ENCODE measurements around the gene DCDC2. TPM values are rescaled to one million over a fixed set of nuclear protein-coding genes. Genes with fewer than 3 reads are reported as not detected.

Gene DCDC2
- total RNA-seq, 1 donor from 2014 or later = not detected

- no peak for DNase-seq
- no peak overlapping the region for H3K27ac Mint-ChIP-seq (ENCODE audit: unreplicated experiment)
- no peak overlapping the region for H3K4me3 Mint-ChIP-seq (ENCODE audit: unreplicated experiment)
- no peak for TF ChIP-seq CTCF (IDR thresholded peaks at IDR 0.05; ENCODE audit: partially characterized antibody, unreplicated experiment)
- no peaks in the 10 kb centered on the region for H3K36me3 Mint-ChIP-seq (ENCODE audit: unreplicated experiment)
- no peaks in the 10 kb centered on the region for H3K27me3 Mint-ChIP-seq (ENCODE audit: unreplicated experiment)
- no peaks in the 10 kb centered on the region for H3K9me3 Mint-ChIP-seq (ENCODE audit: unreplicated experiment)
- no peaks in the 10 kb centered on the region for H3K4me1 Mint-ChIP-seq (ENCODE audit: low read depth, unreplicated experiment)
Measured at GRCh38 chr6:24330137-24330732, 27.6 kb downstream of the DCDC2 start.

GRCh38 chr6:24329451-24329850 is 28.4 kb downstream of the DCDC2 start:
- H3K27me3 Mint-ChIP-seq (ENCODE audit: unreplicated experiment) = no peaks in the 10 kb centered on the region

GRCh38 chr6:24329022-24329421 is 28.8 kb downstream of the DCDC2 start:
- no peaks in the 10 kb centered on the region for H3K9me3 Mint-ChIP-seq (ENCODE audit: unreplicated experiment)
- H3K36me3 Mint-ChIP-seq (ENCODE audit: unreplicated experiment) = no peaks in the 10 kb centered on the region
- no peak overlapping the region for H3K4me3 Mint-ChIP-seq (ENCODE audit: unreplicated experiment)
- no peak for DNase-seq
- TF ChIP-seq CTCF (IDR thresholded peaks at IDR 0.05; ENCODE audit: partially characterized antibody, unreplicated experiment) = no peak
- H3K27me3 Mint-ChIP-seq (ENCODE audit: unreplicated experiment) = no peaks in the 10 kb centered on the region
- H3K4me1 Mint-ChIP-seq (ENCODE audit: low read depth, unreplicated experiment) = no peaks in the 10 kb centered on the region
- no peak overlapping the region for H3K27ac Mint-ChIP-seq (ENCODE audit: unreplicated experiment)

More at GRCh38 chr6:24329451-24329850, 28.4 kb downstream of the DCDC2 start:
- H3K27ac Mint-ChIP-seq (ENCODE audit: unreplicated experiment) = no peak overlapping the region
- no peak overlapping the region for H3K4me3 Mint-ChIP-seq (ENCODE audit: unreplicated experiment)
- H3K9me3 Mint-ChIP-seq (ENCODE audit: unreplicated experiment) = no peaks in the 10 kb centered on the region
- TF ChIP-seq CTCF (IDR thresholded peaks at IDR 0.05; ENCODE audit: partially characterized antibody, unreplicated experiment) = no peak
- H3K4me1 Mint-ChIP-seq (ENCODE audit: low read depth, unreplicated experiment) = no peaks in the 10 kb centered on the region
- no peak for DNase-seq
- H3K36me3 Mint-ChIP-seq (ENCODE audit: unreplicated experiment) = no peaks in the 10 kb centered on the region

- H3K27me3 Mint-ChIP-seq (ENCODE audit: unreplicated experiment) = no peaks in the 10 kb centered on the region
- no peak for DNase-seq
- H3K4me1 Mint-ChIP-seq (ENCODE audit: low read depth, unreplicated experiment) = no peaks in the 10 kb centered on the region
- no peaks in the 10 kb centered on the region for H3K36me3 Mint-ChIP-seq (ENCODE audit: unreplicated experiment)
- no peak overlapping the region for H3K27ac Mint-ChIP-seq (ENCODE audit: unreplicated experiment)
- no peak for TF ChIP-seq CTCF (IDR thresholded peaks at IDR 0.05; ENCODE audit: partially characterized antibody, unreplicated experiment)
- H3K9me3 Mint-ChIP-seq (ENCODE audit: unreplicated experiment) = no peaks in the 10 kb centered on the region
- no peak overlapping the region for H3K4me3 Mint-ChIP-seq (ENCODE audit: unreplicated experiment)
Measured at GRCh38 chr6:24327756-24328155, 30.1 kb downstream of the DCDC2 start.

GRCh38 chr6:24325978-24326377 is 31.9 kb downstream of the DCDC2 start:
- TF ChIP-seq CTCF (IDR thresholded peaks at IDR 0.05; ENCODE audit: partially characterized antibody, unreplicated experiment) = no peak
- Mint-ChIP-seq H3K27me3 (ENCODE audit: unreplicated experiment) (no peaks in the 10 kb centered on the region), H3K4me3 (ENCODE audit: unreplicated experiment) (no peak overlapping the region), H3K4me1 (ENCODE audit: low read depth, unreplicated experiment) (no peaks in the 10 kb centered on the region), H3K36me3 (ENCODE audit: unreplicated experiment) (no peaks in the 10 kb centered on the region), H3K9me3 (ENCODE audit: unreplicated experiment) (no peaks in the 10 kb centered on the region), H3K27ac (ENCODE audit: unreplicated experiment) (no peak overlapping the region)
- no peak for DNase-seq
